Measurements from ENCODE around the gene CBR1. TPM values are rescaled to one million over a fixed set of nuclear protein-coding genes. Genes with fewer than 3 reads are reported as not detected.

Gene CBR1
- total RNA-seq: 225 and 377 TPM in 2 replicates

GRCh38 chr21:36069713-36070583 is at the start of gene CBR1:
Gene CBR1 (plus strand): TSS chr21:36070024. CDS start chr21:36070116, 92 bp downstream.

GRCh38 chr21:36060159-36060921 is 9.5 kb upstream of the CBR1 start, which contains the start of gene SETD4:
Gene SETD4 (minus strand): TSS chr21:36060526. CDS start chr21:36058888, 1,638 bp downstream.

Other genes starting within 250 kb of the CBR1 start
- 12.3 and 13.3 TPM in 2 replicates for gene SETD4, start 9.5 kb upstream of the CBR1 start, total RNA-seq
- 3.7 and 8.2 TPM in 2 replicates for gene CBR3, start 65.1 kb downstream of the CBR1 start, total RNA-seq
- gene DOP1B, start 86.8 kb downstream of the CBR1 start, total RNA-seq: 5.8 and 7.0 TPM in 2 replicates